ENCODE measurements around the gene IMPG2. TPM values are rescaled to one million over a fixed set of nuclear protein-coding genes. Genes with fewer than 3 reads are reported as not detected.

The IMPG2 gene
- polyA plus RNA-seq, 1 donor: 0.57 TPM

GRCh38 chr3:101189796-101190195, 130.6 kb downstream of the IMPG2 start:
- Histone ChIP-seq H3K36me3 (ENCODE audit: control insufficient read depth, insufficient read depth, low read length) (no peaks in the 10 kb centered on the region), H3K9me3 (ENCODE audit: control insufficient read depth, low read depth, low read length) (no peaks in the 10 kb centered on the region), H3K4me1 (ENCODE audit: control insufficient read depth, insufficient read depth, low read length) (no peaks in the 10 kb centered on the region), H3K27ac (ENCODE audit: low read length) (no peak overlapping the region), H3K27me3 (ENCODE audit: control insufficient read depth, insufficient read depth, low read length) (no peaks in the 10 kb centered on the region), H3K4me3 (ENCODE audit: low read length) (no peak overlapping the region)
- DNase-seq: no peak
- 100% methylated on average over 1 of the region's 2 CpGs for WGBS (ENCODE audit: insufficient coverage, low lambda C conversion rate)

GRCh38 chr3:101189176-101189575, 131.2 kb downstream of the IMPG2 start:
- 100% methylated on average over 1 of the region's 2 CpGs for WGBS (ENCODE audit: insufficient coverage, low lambda C conversion rate)

GRCh38 chr3:101185341-101185740, 135.0 kb downstream of the IMPG2 start:
- Histone ChIP-seq H3K9me3 (ENCODE audit: control insufficient read depth, low read depth, low read length) (no peaks in the 10 kb centered on the region), H3K27ac (ENCODE audit: low read length) (no peak overlapping the region), H3K4me3 (ENCODE audit: low read length) (no peak overlapping the region), H3K27me3 (ENCODE audit: control insufficient read depth, insufficient read depth, low read length) (no peaks in the 10 kb centered on the region), H3K36me3 (ENCODE audit: control insufficient read depth, insufficient read depth, low read length) (no peaks in the 10 kb centered on the region), H3K4me1 (ENCODE audit: control insufficient read depth, insufficient read depth, low read length) (no peaks in the 10 kb centered on the region)
- WGBS (ENCODE audit: insufficient coverage, low lambda C conversion rate): 90% methylated on average over 2 of the region's 4 CpGs
- no peak for DNase-seq

More at GRCh38 chr3:101189176-101189575, 131.2 kb downstream of the IMPG2 start:
- H3K36me3 ChIP-seq (ENCODE audit: control insufficient read depth, insufficient read depth, low read length): no peaks in the 10 kb centered on the region
- no peak for DNase-seq
- H3K4me3 ChIP-seq (ENCODE audit: low read length): no peak overlapping the region
- no peaks in the 10 kb centered on the region for H3K4me1 ChIP-seq (ENCODE audit: control insufficient read depth, insufficient read depth, low read length)
- H3K9me3 ChIP-seq (ENCODE audit: control insufficient read depth, low read depth, low read length): no peaks in the 10 kb centered on the region
- H3K27me3 ChIP-seq (ENCODE audit: control insufficient read depth, insufficient read depth, low read length): no peaks in the 10 kb centered on the region
- H3K27ac ChIP-seq (ENCODE audit: low read length): no peak overlapping the region

- no peak for DNase-seq
- Histone ChIP-seq H3K27ac (ENCODE audit: low read length) (no peak overlapping the region), H3K9me3 (ENCODE audit: control insufficient read depth, low read depth, low read length) (no peaks in the 10 kb centered on the region), H3K27me3 (ENCODE audit: control insufficient read depth, insufficient read depth, low read length) (no peaks in the 10 kb centered on the region), H3K4me3 (ENCODE audit: low read length) (no peak overlapping the region), H3K4me1 (ENCODE audit: control insufficient read depth, insufficient read depth, low read length) (no peaks in the 10 kb centered on the region), H3K36me3 (ENCODE audit: control insufficient read depth, insufficient read depth, low read length) (no peaks in the 10 kb centered on the region)
Measured at GRCh38 chr3:101184111-101184510, 136.3 kb downstream of the IMPG2 start.

GRCh38 chr3:101183151-101183550, 137.2 kb downstream of the IMPG2 start:
- H3K27me3 ChIP-seq (ENCODE audit: control insufficient read depth, insufficient read depth, low read length): no peaks in the 10 kb centered on the region
- H3K9me3 ChIP-seq (ENCODE audit: control insufficient read depth, low read depth, low read length): no peaks in the 10 kb centered on the region
- no peak for DNase-seq
- WGBS (ENCODE audit: insufficient coverage, low lambda C conversion rate): no CpG with 5 or more reads among the region's 5 CpGs
- H3K27ac ChIP-seq (ENCODE audit: low read length): no peak overlapping the region
- H3K4me1 ChIP-seq (ENCODE audit: control insufficient read depth, insufficient read depth, low read length): no peaks in the 10 kb centered on the region
- H3K4me3 ChIP-seq (ENCODE audit: low read length): no peak overlapping the region
- H3K36me3 ChIP-seq (ENCODE audit: control insufficient read depth, insufficient read depth, low read length): no peaks in the 10 kb centered on the region

- no peaks in the 10 kb centered on the region for H3K27me3 ChIP-seq (ENCODE audit: control insufficient read depth, insufficient read depth, low read length)
- H3K4me3 ChIP-seq (ENCODE audit: low read length): no peak overlapping the region
- H3K36me3 ChIP-seq (ENCODE audit: control insufficient read depth, insufficient read depth, low read length): no peaks in the 10 kb centered on the region
- H3K9me3 ChIP-seq (ENCODE audit: control insufficient read depth, low read depth, low read length): no peaks in the 10 kb centered on the region
- H3K27ac ChIP-seq (ENCODE audit: low read length): no peak overlapping the region
- WGBS (ENCODE audit: insufficient coverage, low lambda C conversion rate): no CpG with 5 or more reads among the region's 1 CpG
- H3K4me1 ChIP-seq (ENCODE audit: control insufficient read depth, insufficient read depth, low read length): no peaks in the 10 kb centered on the region
- no peak for DNase-seq
Measured at GRCh38 chr3:101182734-101183133, 137.6 kb downstream of the IMPG2 start.

GRCh38 chr3:101181801-101182200, 138.6 kb downstream of the IMPG2 start:
- H3K4me3 ChIP-seq (ENCODE audit: low read length): no peak overlapping the region
- no peaks in the 10 kb centered on the region for H3K36me3 ChIP-seq (ENCODE audit: control insufficient read depth, insufficient read depth, low read length)
- no peak for DNase-seq
- H3K9me3 ChIP-seq (ENCODE audit: control insufficient read depth, low read depth, low read length): no peaks in the 10 kb centered on the region
- no peaks in the 10 kb centered on the region for H3K4me1 ChIP-seq (ENCODE audit: control insufficient read depth, insufficient read depth, low read length)
- H3K27ac ChIP-seq (ENCODE audit: low read length): no peak overlapping the region
- no peaks in the 10 kb centered on the region for H3K27me3 ChIP-seq (ENCODE audit: control insufficient read depth, insufficient read depth, low read length)

GRCh38 chr3:101179637-101180036, 140.7 kb downstream of the IMPG2 start:
- no peaks in the 10 kb centered on the region for H3K9me3 ChIP-seq (ENCODE audit: control insufficient read depth, low read depth, low read length)
- no peak overlapping the region for H3K27ac ChIP-seq (ENCODE audit: low read length)
- no peaks in the 10 kb centered on the region for H3K36me3 ChIP-seq (ENCODE audit: control insufficient read depth, insufficient read depth, low read length)
- H3K4me3 ChIP-seq (ENCODE audit: low read length): no peak overlapping the region
- WGBS (ENCODE audit: insufficient coverage, low lambda C conversion rate): no CpG with 5 or more reads among the region's 3 CpGs
- no peak for DNase-seq
- no peaks in the 10 kb centered on the region for H3K27me3 ChIP-seq (ENCODE audit: control insufficient read depth, insufficient read depth, low read length)
- H3K4me1 ChIP-seq (ENCODE audit: control insufficient read depth, insufficient read depth, low read length): no peaks in the 10 kb centered on the region

- no peaks in the 10 kb centered on the region for H3K4me1 ChIP-seq (ENCODE audit: control insufficient read depth, insufficient read depth, low read length)
- DNase-seq: no peak
- no peak overlapping the region for H3K27ac ChIP-seq (ENCODE audit: low read length)
- H3K27me3 ChIP-seq (ENCODE audit: control insufficient read depth, insufficient read depth, low read length): no peaks in the 10 kb centered on the region
- no peak overlapping the region for H3K4me3 ChIP-seq (ENCODE audit: low read length)
- H3K36me3 ChIP-seq (ENCODE audit: control insufficient read depth, insufficient read depth, low read length): no peaks in the 10 kb centered on the region
- no peaks in the 10 kb centered on the region for H3K9me3 ChIP-seq (ENCODE audit: control insufficient read depth, low read depth, low read length)
Measured at GRCh38 chr3:101177577-101177976, 142.8 kb downstream of the IMPG2 start.

Other genes with a start within 250 kb of the IMPG2 start
- gene SENP7, start 192.6 kb upstream of the IMPG2 start, polyA plus RNA-seq: 41.1 TPM
- gene TRMT10C, start 241.3 kb upstream of the IMPG2 start, polyA plus RNA-seq: 27.5 TPM